ENCODE data around the gene KCND2.
"Not testable (repeated sequence)": the region's sequence is repeated elsewhere in the genome, so short reads cannot be mapped to it uniquely, and the experiment has no call there.

KCND2 gene

GRCh38 chr7:120272701-120273475 is at the start of gene KCND2:
Gene KCND2, plus strand, starts transcription at chr7:120273175.
- no peak for DNase-seq

DNA sequence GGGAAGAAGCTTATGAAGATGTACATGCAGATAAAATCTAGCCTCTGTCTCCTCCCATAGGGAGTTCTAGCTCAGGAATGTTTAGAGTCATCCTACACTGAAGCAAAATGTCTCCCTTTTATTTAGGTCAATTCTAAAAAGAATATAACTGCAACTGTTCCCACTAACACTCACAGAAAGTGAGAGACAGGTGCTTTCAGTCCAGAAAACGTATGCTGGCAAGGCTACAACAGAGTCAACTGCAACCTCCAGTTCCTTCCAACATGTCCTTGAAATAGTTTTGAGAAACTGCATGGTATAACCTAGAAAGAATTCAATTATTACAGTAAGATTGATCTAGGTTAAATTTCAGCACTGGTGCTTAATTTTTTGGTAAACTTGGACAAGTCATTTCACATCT is 46.8 kb upstream of the KCND2 start:
- DNase-seq: no peak

GRCh38 chr7:120227255-120227654 is 45.7 kb upstream of the KCND2 start:
- no peak for DNase-seq

- DNase-seq: no peak
Measured at GRCh38 chr7:120229084-120229483, 43.9 kb upstream of the KCND2 start.

DNA sequence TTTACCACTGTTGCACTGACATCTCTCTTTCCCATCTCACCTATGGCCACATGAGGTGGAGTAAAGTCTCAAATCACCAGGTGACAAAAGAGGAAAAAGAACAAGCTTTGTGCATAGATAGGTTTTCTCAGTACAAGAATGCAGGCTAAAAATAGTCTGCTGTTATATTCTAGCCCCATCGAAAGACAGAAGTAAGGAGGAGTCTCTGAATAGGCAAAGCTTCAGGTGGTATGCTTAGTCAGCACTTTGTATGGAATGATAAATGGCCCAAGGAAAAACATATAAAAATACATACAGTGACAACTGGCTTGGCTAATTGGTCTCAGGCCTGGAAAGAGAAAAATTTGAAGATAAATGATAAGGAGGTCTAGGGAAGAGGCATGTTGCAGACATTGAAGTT is 39.6 kb upstream of the KCND2 start:
- no peak for DNase-seq

DNA sequence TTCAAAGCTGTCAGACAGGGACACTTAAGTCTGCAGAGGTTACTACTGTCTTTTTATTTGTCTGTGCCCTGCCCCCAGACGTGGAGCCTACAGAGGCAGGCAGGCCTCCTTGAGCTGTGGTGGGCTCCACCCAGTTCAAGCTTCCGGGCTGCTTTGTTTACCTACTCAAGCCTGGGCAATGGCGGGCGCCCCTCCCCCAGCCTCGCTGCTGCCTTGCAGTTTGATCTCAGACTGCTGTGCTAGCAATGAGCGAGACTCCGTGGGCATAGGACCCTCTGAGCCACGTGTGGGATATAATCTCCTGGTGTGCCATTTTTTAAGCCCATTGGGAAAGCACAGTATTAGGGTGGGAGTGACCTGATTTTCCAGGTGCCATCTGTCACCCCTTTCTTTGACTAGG is 32.6 kb upstream of the KCND2 start:
- not testable (repeated sequence) for DNase-seq

GRCh38 chr7:120241973-120242372 is 31.0 kb upstream of the KCND2 start:
- no peak for DNase-seq

- DNase-seq: no peak
Measured at GRCh38 chr7:120254845-120255244, 18.1 kb upstream of the KCND2 start.

- DNase-seq: no peak
Measured at GRCh38 chr7:120256344-120257070, 16.5 kb upstream of the KCND2 start.

DNA sequence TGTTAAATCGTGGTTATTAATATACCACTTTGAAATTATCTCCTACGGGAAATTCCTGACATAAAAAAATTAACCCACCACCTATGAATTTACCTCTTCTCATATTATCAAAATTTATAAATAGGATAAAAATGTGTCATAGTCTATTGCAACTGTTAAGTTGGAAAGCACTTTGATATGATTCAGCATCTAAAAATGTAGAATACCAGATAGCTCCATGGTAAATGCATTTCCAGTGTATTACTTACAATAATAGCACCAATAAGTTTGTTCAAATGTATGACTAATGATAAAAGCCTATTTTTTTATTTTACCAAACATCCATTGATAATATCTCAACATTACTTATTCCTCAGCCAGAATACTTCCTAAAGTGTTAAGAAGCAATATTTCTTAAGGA is 13.6 kb upstream of the KCND2 start:
- no peak for DNase-seq

- DNase-seq: no peak
Measured at GRCh38 chr7:120260111-120260510, 12.9 kb upstream of the KCND2 start.

- DNase-seq: no peak
Measured at GRCh38 chr7:120272261-120272660, 714 bp upstream of the KCND2 start.

- no peak for DNase-seq
Measured at GRCh38 chr7:120273476-120273975, 551 bp downstream of the KCND2 start.

DNA sequence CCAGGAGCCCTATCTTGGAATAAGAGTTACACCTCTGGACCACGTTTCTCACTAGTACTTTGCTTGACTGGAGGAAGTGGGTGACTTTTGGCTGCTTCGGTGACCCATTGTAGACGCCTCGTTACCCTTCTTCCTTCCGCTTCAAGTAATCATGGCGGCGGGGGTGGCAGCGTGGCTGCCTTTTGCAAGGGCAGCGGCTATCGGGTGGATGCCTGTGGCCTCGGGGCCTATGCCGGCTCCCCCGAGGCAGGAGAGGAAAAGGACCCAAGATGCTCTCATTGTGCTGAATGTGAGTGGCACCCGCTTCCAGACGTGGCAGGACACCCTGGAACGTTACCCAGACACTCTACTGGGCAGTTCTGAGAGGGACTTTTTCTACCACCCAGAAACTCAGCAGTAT is 1.5 kb downstream of the KCND2 start:
- DNase-seq: no peak

DNA sequence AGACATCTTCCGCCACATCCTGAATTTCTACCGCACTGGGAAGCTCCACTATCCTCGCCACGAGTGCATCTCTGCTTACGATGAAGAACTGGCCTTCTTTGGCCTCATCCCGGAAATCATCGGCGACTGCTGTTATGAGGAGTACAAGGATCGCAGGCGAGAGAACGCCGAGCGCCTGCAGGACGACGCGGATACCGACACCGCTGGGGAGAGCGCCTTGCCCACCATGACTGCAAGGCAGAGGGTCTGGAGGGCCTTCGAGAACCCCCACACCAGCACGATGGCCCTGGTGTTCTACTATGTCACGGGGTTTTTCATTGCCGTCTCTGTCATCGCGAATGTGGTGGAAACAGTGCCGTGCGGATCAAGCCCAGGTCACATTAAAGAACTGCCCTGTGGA is 1.9 kb downstream of the KCND2 start:
- DNase-seq: no peak

DNA sequence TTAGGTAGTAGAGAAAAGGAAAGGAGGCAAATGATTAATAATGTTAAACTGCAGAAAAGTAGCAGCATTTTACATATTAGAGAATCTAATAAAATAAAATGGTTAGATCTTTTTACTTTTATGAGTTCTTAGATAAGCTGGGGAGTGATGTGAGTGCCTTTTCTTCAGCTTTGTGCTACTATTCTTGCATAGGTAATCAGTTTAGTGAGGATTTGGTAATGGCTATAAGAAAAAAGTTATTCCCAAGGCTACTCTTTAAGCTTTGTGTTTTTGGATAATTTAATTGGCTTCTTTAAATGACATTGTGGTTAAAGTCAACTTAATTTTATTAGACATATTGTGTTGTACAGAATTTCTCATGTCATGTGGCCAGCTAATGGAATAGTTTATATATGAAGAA is 3.7 kb downstream of the KCND2 start:
- DNase-seq: no peak

- no peak for DNase-seq
Measured at GRCh38 chr7:120278773-120279172, 5.8 kb downstream of the KCND2 start.

- DNase-seq: no peak
Measured at GRCh38 chr7:120280743-120281142, 7.8 kb downstream of the KCND2 start.

DNA sequence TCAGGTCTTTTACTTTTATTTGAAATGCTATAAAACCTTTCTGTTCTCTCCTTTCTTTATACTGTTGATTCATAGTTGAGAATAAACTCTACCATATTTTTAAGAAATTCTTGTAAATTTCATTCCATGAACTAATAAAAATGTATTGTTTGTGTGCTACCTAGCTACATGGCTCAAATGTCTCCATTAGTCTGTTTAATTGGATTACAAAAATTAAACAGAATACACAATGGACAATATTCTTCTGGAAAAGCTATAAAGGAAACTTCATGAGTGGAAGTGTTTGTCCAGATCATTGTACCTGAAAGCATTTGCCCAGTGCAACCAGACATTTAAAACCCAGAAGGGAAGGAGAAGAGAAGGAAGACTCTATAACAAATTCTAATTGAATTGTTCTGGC is 20.1 kb downstream of the KCND2 start:
- DNase-seq: no peak

DNA sequence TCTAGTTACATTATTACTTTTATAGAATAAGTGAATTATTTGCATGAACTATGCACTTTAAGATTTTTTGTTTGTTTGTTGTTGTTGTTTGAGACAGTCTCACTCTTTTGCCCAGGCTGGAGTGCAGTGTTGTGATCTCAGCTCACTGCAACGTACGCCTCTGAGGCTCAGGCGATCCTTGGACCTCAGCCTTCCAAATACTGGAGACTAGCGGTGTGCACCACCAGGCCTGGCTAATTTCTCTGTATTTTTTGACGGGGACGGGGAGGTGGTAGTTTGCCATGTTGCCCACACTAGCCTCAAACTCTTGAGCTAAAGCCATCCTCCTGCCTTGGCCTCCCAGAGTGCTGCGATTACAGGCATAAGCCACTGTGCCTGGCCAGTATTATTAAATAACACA is 29.2 kb downstream of the KCND2 start:
- DNase-seq: no peak

DNA sequence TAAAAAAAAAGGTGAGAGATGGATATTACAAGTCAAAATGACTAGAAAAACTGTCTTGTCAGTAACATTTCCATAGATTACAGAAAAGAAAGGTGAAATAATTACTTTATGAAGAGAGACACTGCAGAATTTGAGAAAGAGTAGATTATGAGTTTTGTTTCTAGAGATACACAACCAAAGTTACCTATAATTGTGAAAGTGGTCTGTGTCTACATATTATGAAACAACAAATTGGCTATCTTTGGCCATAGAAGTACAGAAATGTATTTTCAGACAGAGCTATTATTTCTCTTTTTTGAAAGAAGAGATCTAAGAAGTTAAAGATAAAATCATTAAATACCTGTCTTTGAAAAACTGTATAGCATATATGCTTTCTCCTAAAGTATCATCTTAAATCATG is 30.1 kb downstream of the KCND2 start:
- no peak for DNase-seq

DNA sequence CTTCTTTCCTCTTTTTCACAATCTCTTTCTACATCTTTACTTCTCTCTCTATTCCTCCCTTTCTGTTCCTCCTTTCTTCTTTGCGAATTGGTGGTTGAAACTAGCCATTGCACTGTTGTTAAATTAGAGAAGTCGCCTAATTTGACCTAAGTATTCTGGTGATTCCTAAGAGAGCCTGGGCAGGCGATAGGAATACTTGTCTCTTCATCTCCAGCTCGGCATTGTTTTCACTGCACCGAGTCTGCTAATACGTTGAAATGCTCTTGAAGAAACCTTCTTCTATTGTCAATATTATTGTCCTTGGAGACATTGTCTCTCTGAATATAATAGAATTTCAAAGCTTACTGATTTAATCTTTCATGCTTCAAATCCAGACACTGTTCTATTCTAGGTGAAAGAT is 31.7 kb downstream of the KCND2 start:
- no peak for DNase-seq

GRCh38 chr7:120307991-120308545 is 35.1 kb downstream of the KCND2 start:
- no peak for DNase-seq
